HCT116 (cell line): ENCODE data around the gene CCR7.

ENCODE experiments used
- CTCF ChIP-seq, 3 experiments: fragments of 200-600 bp in 1 of 3; sonication (generic) in 1 of 3; IDR thresholded peaks in 2 of 3; conservative IDR thresholded peaks in 1 of 3; 2 replicates each; pipeline ENCODE4 v1.5.1; 2012 to 2017; ENCODE audit warnings: low read depth in 2 of 3, low read length in 2 of 3, antibody characterized with exemption in 1 of 3, borderline replicate concordance in 1 of 3, control low read depth in 1 of 3, mild to moderate bottlenecking in 1 of 3, mixed read lengths in 1 of 3, mixed run types in 1 of 3, moderate library complexity in 1 of 3; ENCODE audit not compliant: insufficient read depth in 1 of 3
- EZH2 ChIP-seq: fragments of 200-600 bp; sonication (generic); IDR thresholded peaks from 2 replicates; pipeline ENCODE4 v1.6.1; 2017; ENCODE audit warnings: antibody characterized with exemption, mixed run types
- EZH2phosphoT487 ChIP-seq: fragments of 200-600 bp; IDR thresholded peaks from 2 replicates; pipeline ENCODE4 v1.6.1; 2018; ENCODE audit warnings: antibody characterized with exemption, borderline replicate concordance
- POLR2A ChIP-seq: IDR thresholded peaks from 2 replicates; pipeline ENCODE4 v1.7.0; 2011; ENCODE audit warnings: borderline replicate concordance; ENCODE audit not compliant: insufficient read depth, insufficient read length; ENCODE audit errors: extremely low read depth
- POLR2AphosphoS5 ChIP-seq: IDR thresholded peaks from 2 replicates; pipeline ENCODE4 v1.6.1; 2011; ENCODE audit warnings: mild to moderate bottlenecking, low read depth, low read length, moderate library complexity
- RAD21 ChIP-seq: IDR thresholded peaks from 2 replicates; pipeline ENCODE4 v1.6.1; 2012; ENCODE audit warnings: low read depth, mild to moderate bottlenecking
- SIN3A ChIP-seq: IDR thresholded peaks from 2 replicates; pipeline ENCODE4 v1.6.1; 2012; ENCODE audit warnings: low read depth
- SP1 ChIP-seq: IDR thresholded peaks from 2 replicates; pipeline ENCODE4 v1.6.1; 2012; ENCODE audit warnings: low read depth
- ZBTB33 ChIP-seq: IDR thresholded peaks from 2 replicates; pipeline ENCODE4 v1.6.1; 2011; ENCODE audit warnings: mild to moderate bottlenecking, low read length, moderate library complexity; ENCODE audit not compliant: insufficient replicate concordance; ENCODE audit errors: extremely low read depth
- ZNF274 ChIP-seq: fragments of 200-500 bp; sonication (Bioruptor generic); IDR thresholded peaks from 2 replicates; pipeline ENCODE4 v1.6.1; 2014; ENCODE audit warnings: mild to moderate bottlenecking, low read depth, low read length, inconsistent platforms

GRCh38 chr17:40568074-40568836, 3.0 kb upstream of the CCR7 start:
- TF ChIP-seq CTCF (IDR thresholded peaks at IDR 0.05 in 2 of 3, conservative IDR thresholded peaks at IDR 0.05 in 1 of 3; ENCODE audit: borderline replicate concordance in 1 of 3, insufficient read depth in 1 of 3, low read depth in 2 of 3, low read length in 2 of 3) (no peak), POLR2AphosphoS5 (no peak), ZNF274 (no peak), EZH2phosphoT487 (no peak), SP1 (no peak), RAD21 (no peak), ZBTB33 (no peak), EZH2 (no peak), SIN3A (no peak), POLR2A (no peak)
